ENCODE data around the gene DDT.
"Not testable (repeated sequence)": the region's sequence is repeated elsewhere in the genome, so short reads cannot be mapped to it uniquely, and the experiment has no call there.

The DDT gene

GRCh38 chr22:23949764-23950163 lies 24.5 kb downstream of the DDT start:
- not testable (repeated sequence) for DNase-seq

GRCh38 chr22:23947391-23947790 lies 26.9 kb downstream of the DDT start:
- DNase-seq = not testable (repeated sequence)

- not testable (repeated sequence) for DNase-seq
These were observed 34.1 kb downstream of the DDT start for GRCh38 chr22:23940166-23940565.

GRCh38 chr22:23939017-23939357 lies 35.3 kb downstream of the DDT start:
- DNase-seq = no peak

GRCh38 chr22:23938328-23939016 lies 35.8 kb downstream of the DDT start:
- no peak for DNase-seq

GRCh38 chr22:23926561-23926960 lies 47.7 kb downstream of the DDT start:
- no peak for DNase-seq

GRCh38 chr22:23925020-23925606 lies 49.1 kb downstream of the DDT start:
- DNase-seq = no peak

GRCh38 chr22:23922921-23923320 lies 51.3 kb downstream of the DDT start:
- DNase-seq = no peak

- DNase-seq = not testable (repeated sequence)
These were observed 52.5 kb downstream of the DDT start for GRCh38 chr22:23921586-23922201.
